ENCODE data around the gene CSTF1.

- TF ChIP-seq CTCF (IDR thresholded peaks at IDR 0.05; ENCODE audit: low read depth, low read length, poor library complexity, severe bottlenecking) (no peak), EZH2phosphoT487 (IDR thresholded peaks at IDR 0.05; ENCODE audit: borderline replicate concordance, low read length) (no peak)
These were observed 29.0 kb upstream of the CSTF1 start for GRCh38 chr20:56363491-56363890.

Measured in DOHH2 (cell line).